Mesothelial cell of epicardium (in vitro differentiated cells): Measurements from ENCODE around the gene PLA2G4B. TPM values are rescaled to one million over a fixed set of nuclear protein-coding genes. Genes with fewer than 3 reads are reported as not detected.

Source experiments
- DNase-seq, 2 experiments: peaks; one replicate each; pipeline ENCODE4 v3.0.0; 2021; ENCODE audit warnings: low spot score in 2 of 2; ENCODE audit not compliant: unreplicated experiment in 2 of 2
- H3K27ac Mint-ChIP-seq: 2 replicates; pipeline ENCODE4 v1.8.0; 2021; ENCODE audit warnings: mixed read lengths
- H3K27me3 Mint-ChIP-seq: 2 replicates; pipeline ENCODE4 v1.8.0; 2021; ENCODE audit warnings: low read depth, mixed read lengths
- H3K36me3 Mint-ChIP-seq: 2 replicates; pipeline ENCODE4 v1.8.0; 2021; ENCODE audit warnings: mixed read lengths
- H3K4me1 Mint-ChIP-seq: 2 replicates; pipeline ENCODE4 v1.8.0; 2021; ENCODE audit warnings: mixed read lengths
- H3K4me3 Mint-ChIP-seq: 2 replicates; pipeline ENCODE4 v1.8.0; 2021; ENCODE audit warnings: mild to moderate bottlenecking, moderate library complexity, mixed read lengths
- H3K9me3 Mint-ChIP-seq: 2 replicates; pipeline ENCODE4 v1.8.0; 2021; ENCODE audit warnings: mixed read lengths
- CTCF ChIP-seq: fragments of 200-600 bp; sonication (generic); IDR thresholded peaks from one replicate; pipeline ENCODE4 v1.5.0; 2021; ENCODE audit warnings: antibody characterized with exemption; ENCODE audit not compliant: unreplicated experiment
- total RNA-seq: library from RNA; stranded (reverse); gene quantifications from 3 replicates; pipeline ENCODE4 v1.2.1, GENCODE V29; 2021

The PLA2G4B gene
- total RNA-seq, 1 donor from 2014 or later, result 11.2 TPM

- DNase-seq, result no peak
- Mint-ChIP-seq H3K4me1 (peaks cover 12% of the 10 kb centered on the region), H3K9me3 (no peaks in the 10 kb centered on the region), H3K36me3 (no peaks in the 10 kb centered on the region), H3K4me3 (no peak overlapping the region), H3K27ac (no peak overlapping the region), H3K27me3 (no peaks in the 10 kb centered on the region)
- no peak for TF ChIP-seq CTCF
Measured at GRCh38 chr15:41866263-41866703, 27.6 kb downstream of the PLA2G4B start.

DNA sequence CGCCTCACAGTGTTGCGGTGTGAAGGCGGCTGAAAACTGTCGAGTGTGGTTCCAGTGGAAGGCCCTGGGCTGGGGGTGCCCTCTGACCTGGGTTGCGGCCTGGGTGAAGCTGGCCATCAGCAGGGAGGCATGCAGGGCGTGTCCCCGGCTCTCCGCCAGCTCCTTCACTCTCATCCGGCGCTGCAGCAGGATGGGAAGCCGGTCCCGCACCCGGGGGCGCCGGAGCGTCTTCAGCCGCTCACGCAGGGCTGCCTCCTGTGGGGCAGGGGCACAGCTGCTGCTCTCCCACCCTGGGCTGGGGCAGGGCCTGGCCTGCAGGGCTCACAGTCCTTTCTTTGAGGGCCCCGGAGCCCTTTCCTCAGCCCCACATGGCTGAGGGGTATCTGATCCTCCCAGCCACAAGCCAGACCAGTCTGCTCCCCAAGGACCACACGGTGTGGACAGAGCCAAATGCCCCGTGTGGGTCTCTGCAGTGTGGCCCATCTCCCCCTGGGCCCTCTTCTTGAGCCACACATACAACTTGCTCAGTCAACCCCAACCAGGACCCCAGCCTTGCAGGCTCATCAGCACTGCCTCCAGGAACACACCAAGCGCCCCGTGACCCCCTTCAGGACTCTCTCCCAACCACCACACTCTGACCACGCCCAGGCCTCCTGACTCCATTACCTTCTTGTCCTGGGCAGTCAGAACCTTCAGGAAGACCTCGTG is 28.4 kb downstream of the PLA2G4B start:
- no peak overlapping the region for H3K27ac Mint-ChIP-seq
- no peak overlapping the region for H3K4me3 Mint-ChIP-seq
- DNase-seq, result no peak
- H3K36me3 Mint-ChIP-seq, result no peaks in the 10 kb centered on the region
- no peaks in the 10 kb centered on the region for H3K27me3 Mint-ChIP-seq
- peaks cover 12% of the 10 kb centered on the region for H3K4me1 Mint-ChIP-seq
- H3K9me3 Mint-ChIP-seq, result no peaks in the 10 kb centered on the region
- no peak for TF ChIP-seq CTCF

DNA sequence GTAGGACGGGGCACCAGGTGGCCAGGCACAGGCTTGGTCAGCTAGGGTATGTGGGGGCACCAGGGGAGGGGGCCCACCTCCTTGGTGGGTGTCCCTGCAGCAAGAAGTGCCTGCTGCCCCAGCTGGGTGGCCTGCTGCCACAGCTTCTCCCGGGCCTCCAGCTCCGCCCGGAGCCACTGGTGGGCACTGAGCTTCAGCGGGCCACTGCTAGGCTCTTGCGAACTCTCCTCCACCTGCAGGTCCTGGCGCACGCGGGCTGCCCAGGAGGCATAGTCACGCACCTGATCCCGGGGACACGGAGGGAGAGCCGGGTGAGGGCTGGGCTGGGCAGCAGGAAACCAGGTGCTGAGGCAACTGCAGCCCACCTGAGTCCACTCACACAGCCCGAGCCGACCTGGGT is 29.7 kb downstream of the PLA2G4B start:
- no peak for TF ChIP-seq CTCF
- H3K9me3 Mint-ChIP-seq, result no peaks in the 10 kb centered on the region
- no peak for DNase-seq
- H3K36me3 Mint-ChIP-seq, result no peaks in the 10 kb centered on the region
- H3K27ac Mint-ChIP-seq, result no peak overlapping the region
- H3K4me1 Mint-ChIP-seq, result peaks cover 8% of the 10 kb centered on the region
- H3K27me3 Mint-ChIP-seq, result no peaks in the 10 kb centered on the region
- H3K4me3 Mint-ChIP-seq, result no peak overlapping the region

GRCh38 chr15:41869770-41870688 is 31.4 kb downstream of the PLA2G4B start:
- no peak overlapping the region for H3K4me3 Mint-ChIP-seq
- H3K9me3 Mint-ChIP-seq, result no peaks in the 10 kb centered on the region
- H3K36me3 Mint-ChIP-seq, result no peaks in the 10 kb centered on the region
- TF ChIP-seq CTCF, result no peak
- no peaks in the 10 kb centered on the region for H3K27me3 Mint-ChIP-seq
- no peak for DNase-seq
- H3K27ac Mint-ChIP-seq, result no peak overlapping the region
- H3K4me1 Mint-ChIP-seq, result peaks cover 8% of the 10 kb centered on the region

GRCh38 chr15:41870689-41871081 is 32.0 kb downstream of the PLA2G4B start:
- Mint-ChIP-seq H3K27ac (no peak overlapping the region), H3K36me3 (no peaks in the 10 kb centered on the region), H3K4me1 (peaks cover 4% of the 10 kb centered on the region), H3K4me3 (no peak overlapping the region), H3K27me3 (no peaks in the 10 kb centered on the region), H3K9me3 (no peaks in the 10 kb centered on the region)
- no peak for DNase-seq
- TF ChIP-seq CTCF, result no peak
